Measurements from ENCODE around the gene CLDN4. TPM values are rescaled to one million over a fixed set of nuclear protein-coding genes. Genes with fewer than 3 reads are reported as not detected.
"Not testable (repeated sequence)": the region's sequence is repeated elsewhere in the genome, so short reads cannot be mapped to it uniquely, and the experiment has no call there.

Gene CLDN4
- polyA plus RNA-seq, 1 donor (not counting 4 experiments of a cell fraction or from before 2014, with no cell fraction given) = 7.2 TPM

DNA sequence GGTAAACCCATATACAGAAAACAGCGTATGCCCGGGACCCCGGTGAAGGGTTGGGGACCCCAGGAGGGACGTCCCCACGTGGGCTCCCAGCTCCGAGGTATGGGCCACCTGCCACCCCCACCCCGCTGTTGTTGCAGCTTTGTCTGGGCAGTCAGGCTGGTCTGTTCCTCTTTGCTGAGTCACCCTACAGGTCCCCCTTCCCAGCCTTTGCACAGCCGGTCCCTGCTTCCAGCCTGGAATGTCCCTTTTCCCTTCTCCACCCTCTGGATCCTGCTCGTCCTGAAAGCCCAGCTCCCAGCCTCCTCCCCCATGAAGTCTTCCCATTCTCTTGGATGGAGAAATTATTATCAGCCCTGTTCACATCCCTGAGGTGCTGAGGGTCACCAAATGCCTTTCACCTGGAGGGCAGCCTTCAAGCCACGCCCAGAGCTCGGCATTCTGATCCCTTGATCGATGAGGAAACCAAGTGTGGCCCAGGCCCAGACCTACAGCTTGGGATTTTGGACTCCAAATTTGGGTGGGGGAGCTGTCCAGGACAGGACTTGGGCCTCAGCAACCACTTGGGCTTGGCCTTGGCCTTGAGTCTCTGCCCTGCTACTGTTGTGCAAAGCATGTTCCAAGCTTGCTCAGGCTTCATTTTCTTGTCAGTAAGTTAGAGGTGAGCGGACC is 2.6 kb downstream of the CLDN4 start:
- FAIRE-seq (no peak), DNase-seq (ENCODE audit: low read depth, low spot score) (no peak)
- Histone ChIP-seq H3K27ac (ENCODE audit: control insufficient read depth, insufficient read depth, low read length) (no peak overlapping the region), H3K79me2 (ENCODE audit: control insufficient read depth, insufficient read depth, low read length) (no peaks in the 10 kb centered on the region), H3K9ac (ENCODE audit: control insufficient read depth, extremely low read depth, insufficient read depth, low read length) (no peak overlapping the region), H3K27me3 (ENCODE audit: control insufficient read depth, extremely low read depth, insufficient read depth, low read length) (no peaks in the 10 kb centered on the region), H2AFZ (ENCODE audit: control insufficient read depth, low read length) (no peak overlapping the region), H3K9me1 (ENCODE audit: control insufficient read depth, extremely low read depth, insufficient read depth, low read length) (no peaks in the 10 kb centered on the region), H4K20me1 (ENCODE audit: control insufficient read depth, extremely low read depth, insufficient read depth, low read length) (no peaks in the 10 kb centered on the region), H3K9me3 (ENCODE audit: control insufficient read depth, low read depth, low read length) (no peaks in the 10 kb centered on the region), H3K36me3 (ENCODE audit: control insufficient read depth in 2 of 2, extremely low read depth in 1 of 2, insufficient read depth in 2 of 2, low read length in 2 of 2) (no peaks in the 10 kb centered on the region), H3K4me3 (ENCODE audit: control insufficient read depth in 2 of 3, extremely low read depth in 1 of 3, insufficient read depth in 2 of 3, low read depth in 1 of 3, low read length in 3 of 3) (no peak overlapping the region), H3K4me2 (ENCODE audit: control insufficient read depth, extremely low read depth, insufficient read depth, low read depth, low read length) (no peak overlapping the region), H3K4me1 (ENCODE audit: control insufficient read depth, extremely low read depth, insufficient read depth, low read length) (peaks cover 53% of the 10 kb centered on the region)
- TF ChIP-seq, protein P1, sequence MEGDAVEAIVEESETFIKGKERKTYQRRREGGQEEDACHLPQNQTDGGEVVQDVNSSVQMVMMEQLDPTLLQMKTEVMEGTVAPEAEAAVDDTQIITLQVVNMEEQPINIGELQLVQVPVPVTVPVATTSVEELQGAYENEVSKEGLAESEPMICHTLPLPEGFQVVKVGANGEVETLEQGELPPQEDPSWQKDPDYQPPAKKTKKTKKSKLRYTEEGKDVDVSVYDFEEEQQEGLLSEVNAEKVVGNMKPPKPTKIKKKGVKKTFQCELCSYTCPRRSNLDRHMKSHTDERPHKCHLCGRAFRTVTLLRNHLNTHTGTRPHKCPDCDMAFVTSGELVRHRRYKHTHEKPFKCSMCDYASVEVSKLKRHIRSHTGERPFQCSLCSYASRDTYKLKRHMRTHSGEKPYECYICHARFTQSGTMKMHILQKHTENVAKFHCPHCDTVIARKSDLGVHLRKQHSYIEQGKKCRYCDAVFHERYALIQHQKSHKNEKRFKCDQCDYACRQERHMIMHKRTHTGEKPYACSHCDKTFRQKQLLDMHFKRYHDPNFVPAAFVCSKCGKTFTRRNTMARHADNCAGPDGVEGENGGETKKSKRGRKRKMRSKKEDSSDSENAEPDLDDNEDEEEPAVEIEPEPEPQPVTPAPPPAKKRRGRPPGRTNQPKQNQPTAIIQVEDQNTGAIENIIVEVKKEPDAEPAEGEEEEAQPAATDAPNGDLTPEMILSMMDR (optimal IDR thresholded peaks at IDR 0.05 in 1 of 3, IDR thresholded peaks at IDR 0.05 in 1 of 3, conservative IDR thresholded peaks at IDR 0.05 in 1 of 3; ENCODE audit: extremely low read depth in 1 of 3, insufficient read depth in 2 of 3, low read length in 3 of 3) = no peak
- TF ChIP-seq EZH2 (IDR thresholded peaks at IDR 0.05; ENCODE audit: low read length) = no peak
- dilution Hi-C loops (cut with MboI; ENCODE audit: extremely low pct_ligation_motif_present, low sequenced_read_pairs) = no loop called here

DNA sequence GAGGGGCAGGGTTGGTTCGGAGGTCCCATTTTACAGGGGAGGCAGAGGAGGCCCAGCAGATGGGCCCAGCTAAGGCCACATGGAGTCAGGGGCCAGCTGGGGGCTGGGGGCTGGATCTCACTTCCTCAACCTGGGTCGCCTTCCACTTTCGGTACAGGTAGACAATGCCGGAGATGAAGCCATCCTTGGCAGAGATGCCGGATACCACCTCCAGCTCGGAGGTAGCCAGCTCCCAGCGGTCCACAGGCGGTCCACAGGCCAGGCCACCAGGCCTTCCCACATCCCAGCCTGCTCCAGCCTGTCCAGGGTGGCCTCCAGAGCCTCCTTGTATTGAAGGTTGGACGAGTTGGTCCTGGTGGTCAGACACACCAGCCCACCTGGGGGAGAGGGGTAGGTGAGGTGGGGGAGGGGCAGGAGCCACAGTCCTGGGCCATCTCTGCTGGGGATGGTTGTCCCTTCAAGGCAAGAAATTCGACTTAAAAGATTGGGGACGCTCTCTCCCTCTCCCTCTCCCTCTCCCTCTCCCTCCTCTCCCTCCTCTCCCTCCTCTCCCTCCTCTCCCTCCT is 3.9 kb downstream of the CLDN4 start:
- Histone ChIP-seq H2AFZ (ENCODE audit: control insufficient read depth, low read length) (no peak overlapping the region), H3K4me3 (ENCODE audit: control insufficient read depth in 2 of 3, extremely low read depth in 1 of 3, insufficient read depth in 2 of 3, low read depth in 1 of 3, low read length in 3 of 3) (no peak overlapping the region), H3K36me3 (ENCODE audit: control insufficient read depth in 2 of 2, extremely low read depth in 1 of 2, insufficient read depth in 2 of 2, low read length in 2 of 2) (no peaks in the 10 kb centered on the region), H3K27ac (ENCODE audit: control insufficient read depth, insufficient read depth, low read length) (no peak overlapping the region), H4K20me1 (ENCODE audit: control insufficient read depth, extremely low read depth, insufficient read depth, low read length) (no peaks in the 10 kb centered on the region), H3K27me3 (ENCODE audit: control insufficient read depth, extremely low read depth, insufficient read depth, low read length) (no peaks in the 10 kb centered on the region), H3K4me1 (ENCODE audit: control insufficient read depth, extremely low read depth, insufficient read depth, low read length) (peaks cover 50% of the 10 kb centered on the region), H3K9me3 (ENCODE audit: control insufficient read depth, low read depth, low read length) (no peaks in the 10 kb centered on the region), H3K79me2 (ENCODE audit: control insufficient read depth, insufficient read depth, low read length) (no peaks in the 10 kb centered on the region), H3K9me1 (ENCODE audit: control insufficient read depth, extremely low read depth, insufficient read depth, low read length) (no peaks in the 10 kb centered on the region), H3K4me2 (ENCODE audit: control insufficient read depth, extremely low read depth, insufficient read depth, low read depth, low read length) (no peak overlapping the region), H3K9ac (ENCODE audit: control insufficient read depth, extremely low read depth, insufficient read depth, low read length) (no peak overlapping the region)
- FAIRE-seq (no peak), DNase-seq (ENCODE audit: low read depth, low spot score) (no peak)
- dilution Hi-C loops (cut with MboI; ENCODE audit: extremely low pct_ligation_motif_present, low sequenced_read_pairs) = no loop called here
- TF ChIP-seq, protein P1 (optimal IDR thresholded peaks at IDR 0.05 in 1 of 3, IDR thresholded peaks at IDR 0.05 in 1 of 3, conservative IDR thresholded peaks at IDR 0.05 in 1 of 3; ENCODE audit: extremely low read depth in 1 of 3, insufficient read depth in 2 of 3, low read length in 3 of 3) = no peak
- no peak for TF ChIP-seq EZH2 (IDR thresholded peaks at IDR 0.05; ENCODE audit: low read length)

DNA sequence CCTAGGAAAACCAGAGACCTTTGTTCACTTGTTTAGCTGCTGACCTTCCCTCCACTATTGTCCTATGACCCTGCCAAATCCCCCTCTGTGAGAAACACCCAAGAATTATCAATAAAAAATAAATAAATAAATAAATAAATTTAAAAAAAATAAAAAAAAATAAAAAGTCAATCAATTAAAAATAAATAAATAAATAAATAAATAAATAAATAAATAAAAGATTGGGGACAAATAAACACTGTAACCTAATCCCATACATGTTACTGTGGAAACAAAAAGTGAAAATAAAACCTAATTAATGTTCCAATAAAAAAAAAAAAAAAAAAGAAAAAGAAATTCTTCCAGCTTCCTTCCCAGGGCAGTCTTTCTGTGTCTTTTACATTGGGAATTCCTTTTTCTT is 6.4 kb downstream of the CLDN4 start:
- H3K4me3 ChIP-seq (ENCODE audit: control insufficient read depth in 2 of 3, extremely low read depth in 1 of 3, insufficient read depth in 2 of 3, low read depth in 1 of 3, low read length in 3 of 3); H3K36me3 ChIP-seq (ENCODE audit: control insufficient read depth in 2 of 2, extremely low read depth in 1 of 2, insufficient read depth in 2 of 2, low read length in 2 of 2); H2AFZ ChIP-seq (ENCODE audit: control insufficient read depth, low read length); H3K9ac ChIP-seq (ENCODE audit: control insufficient read depth, extremely low read depth, insufficient read depth, low read length); dilution Hi-C loops (cut with MboI; ENCODE audit: extremely low pct_ligation_motif_present, low sequenced_read_pairs); H3K27ac ChIP-seq (ENCODE audit: control insufficient read depth, insufficient read depth, low read length); DNase-seq (ENCODE audit: low read depth, low spot score); H3K9me3 ChIP-seq (ENCODE audit: control insufficient read depth, low read depth, low read length); H3K79me2 ChIP-seq (ENCODE audit: control insufficient read depth, insufficient read depth, low read length); H3K4me2 ChIP-seq (ENCODE audit: control insufficient read depth, extremely low read depth, insufficient read depth, low read depth, low read length); H3K9me1 ChIP-seq (ENCODE audit: control insufficient read depth, extremely low read depth, insufficient read depth, low read length); FAIRE-seq; H4K20me1 ChIP-seq (ENCODE audit: control insufficient read depth, extremely low read depth, insufficient read depth, low read length); H3K27me3 ChIP-seq (ENCODE audit: control insufficient read depth, extremely low read depth, insufficient read depth, low read length): not testable (repeated sequence)
- H3K4me1 ChIP-seq (ENCODE audit: control insufficient read depth, extremely low read depth, insufficient read depth, low read length) = peaks cover 34% of the 10 kb centered on the region
